Spleen (tissue), 7 donors: Measurements from ENCODE around the gene HS6ST2.

Experiments
- POLR2A ChIP-seq, 3 donors: fragments of 450-650 bp; IDR thresholded peaks; one replicate each; pipeline ENCODE4 v1.5.1; 2017; ENCODE audit warnings: antibody characterized with exemption in 3 of 3, mild to moderate bottlenecking in 1 of 3
- POLR2AphosphoS5 ChIP-seq, 3 donors: sonication (generic); formaldehyde crosslinking; IDR thresholded peaks; one replicate each; pipeline ENCODE4 v1.5.1; 2017; ENCODE audit warnings: antibody characterized with exemption in 3 of 3
- TF ChIP-seq, protein P1 (sequence below), 11 experiments: fragments of 200-600 bp in 7 of 11; fragments of 450-650 bp in 4 of 11; sonication (generic) in 4 of 11; IDR thresholded peaks in 8 of 11; conservative IDR thresholded peaks in 3 of 11; 1 replicate in 7 of 11; 2 replicates in 4 of 11; pipeline versions ENCODE4 v1.4.0 to v1.8.0; 2016 to 2021; ENCODE audit warnings: antibody characterized with exemption in 11 of 11, inconsistent platforms in 4 of 11, mild to moderate bottlenecking in 1 of 11
- donor health status: DM: no; HTN: no; CAD: no; lungs with moderate emphysema.
- donor health status: DM: no; HTN: no; CAD: no.
- donor health status: DM: no; HTN: no; CAD: no.

- TF ChIP-seq, protein P1, sequence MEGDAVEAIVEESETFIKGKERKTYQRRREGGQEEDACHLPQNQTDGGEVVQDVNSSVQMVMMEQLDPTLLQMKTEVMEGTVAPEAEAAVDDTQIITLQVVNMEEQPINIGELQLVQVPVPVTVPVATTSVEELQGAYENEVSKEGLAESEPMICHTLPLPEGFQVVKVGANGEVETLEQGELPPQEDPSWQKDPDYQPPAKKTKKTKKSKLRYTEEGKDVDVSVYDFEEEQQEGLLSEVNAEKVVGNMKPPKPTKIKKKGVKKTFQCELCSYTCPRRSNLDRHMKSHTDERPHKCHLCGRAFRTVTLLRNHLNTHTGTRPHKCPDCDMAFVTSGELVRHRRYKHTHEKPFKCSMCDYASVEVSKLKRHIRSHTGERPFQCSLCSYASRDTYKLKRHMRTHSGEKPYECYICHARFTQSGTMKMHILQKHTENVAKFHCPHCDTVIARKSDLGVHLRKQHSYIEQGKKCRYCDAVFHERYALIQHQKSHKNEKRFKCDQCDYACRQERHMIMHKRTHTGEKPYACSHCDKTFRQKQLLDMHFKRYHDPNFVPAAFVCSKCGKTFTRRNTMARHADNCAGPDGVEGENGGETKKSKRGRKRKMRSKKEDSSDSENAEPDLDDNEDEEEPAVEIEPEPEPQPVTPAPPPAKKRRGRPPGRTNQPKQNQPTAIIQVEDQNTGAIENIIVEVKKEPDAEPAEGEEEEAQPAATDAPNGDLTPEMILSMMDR (IDR thresholded peaks at IDR 0.05 in 8 of 11, conservative IDR thresholded peaks at IDR 0.05 in 3 of 11), result no peak
- TF ChIP-seq POLR2AphosphoS5 (IDR thresholded peaks at IDR 0.05) (no peak), POLR2A (IDR thresholded peaks at IDR 0.05) (no peak)
Observed at GRCh38 chrX:132837126-132837525, 121.3 kb downstream of the HS6ST2 start.
